Stimulated activated CD8-positive, alpha-beta memory T cell treated with anti-CD3 and anti-CD28 coated beads, Interleukin-15, amount 100 ng/mL, for 24 hours (primary cell): ENCODE measurements around the gene CAMK1D.

ENCODE experiments used
- DNase-seq: peaks from one replicate; pipeline ENCODE4 v3.0.0-alpha.2; 2020; ENCODE audit warnings: low read depth

Gene CAMK1D

DNA sequence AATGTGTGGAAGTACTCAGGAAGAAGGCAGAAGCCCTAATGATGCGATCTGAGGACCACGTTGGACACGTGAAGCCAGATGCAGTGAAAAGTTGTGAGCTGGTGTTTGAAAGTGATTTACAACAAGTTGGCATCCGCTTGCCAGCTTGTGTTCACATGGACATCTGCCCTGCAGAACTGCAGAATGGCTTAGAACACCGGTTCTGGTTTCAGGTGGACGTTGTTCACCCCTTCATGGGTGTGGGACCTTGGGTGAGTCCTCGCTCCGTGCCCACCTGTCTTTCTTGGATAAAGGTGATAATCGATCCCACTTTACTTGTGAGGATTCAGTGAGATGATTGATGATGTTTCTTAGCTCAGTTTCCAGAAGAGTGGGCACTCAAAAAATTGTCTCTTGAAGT, 53.8 kb downstream of the CAMK1D start:
- no peak for DNase-seq

DNA sequence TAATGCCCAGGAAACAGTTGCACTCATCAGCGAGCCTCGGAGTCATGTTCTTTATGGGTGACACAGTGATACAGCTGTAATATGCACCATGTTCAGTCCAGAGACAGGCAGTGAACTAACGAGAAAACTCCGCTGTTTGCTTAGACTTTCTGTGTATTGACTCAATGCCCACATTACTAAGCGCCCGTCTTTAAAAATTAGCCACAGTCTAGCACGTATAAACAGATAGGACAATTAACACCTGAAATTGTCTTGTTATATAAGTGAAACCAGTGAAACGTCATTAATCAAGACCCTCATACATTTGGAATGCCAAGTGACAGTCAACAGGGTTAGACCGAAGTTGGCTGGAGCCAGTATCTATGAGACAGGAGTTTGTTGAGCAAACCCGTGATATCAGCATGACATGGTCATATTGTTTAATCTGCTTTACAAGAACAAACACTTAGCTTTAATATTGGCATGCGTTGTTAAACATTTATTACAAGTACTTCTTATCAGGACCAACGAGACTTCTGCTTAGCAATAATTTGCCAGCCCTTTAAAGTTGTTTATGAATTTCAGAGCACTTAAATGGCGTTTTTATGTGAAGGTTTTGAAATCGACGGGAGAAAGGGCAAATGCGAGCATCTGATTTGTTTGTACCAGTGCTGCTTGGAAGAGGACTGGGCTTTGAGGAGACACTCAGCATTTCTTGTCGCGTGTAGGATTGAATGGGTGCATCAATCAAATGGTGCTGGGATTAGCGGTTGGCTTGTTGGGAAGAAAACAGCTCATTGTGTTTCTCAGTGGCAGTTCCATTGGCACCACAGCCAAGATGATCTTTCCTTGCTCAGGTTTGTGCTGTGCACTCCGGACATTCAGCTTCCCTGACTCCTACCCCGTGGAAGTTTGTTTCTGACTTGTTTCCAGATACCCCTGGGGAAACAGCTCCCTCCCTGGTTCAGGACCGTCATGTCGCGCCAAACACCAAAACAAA, 56.3 kb downstream of the CAMK1D start:
- DNase-seq = no peak

DNA sequence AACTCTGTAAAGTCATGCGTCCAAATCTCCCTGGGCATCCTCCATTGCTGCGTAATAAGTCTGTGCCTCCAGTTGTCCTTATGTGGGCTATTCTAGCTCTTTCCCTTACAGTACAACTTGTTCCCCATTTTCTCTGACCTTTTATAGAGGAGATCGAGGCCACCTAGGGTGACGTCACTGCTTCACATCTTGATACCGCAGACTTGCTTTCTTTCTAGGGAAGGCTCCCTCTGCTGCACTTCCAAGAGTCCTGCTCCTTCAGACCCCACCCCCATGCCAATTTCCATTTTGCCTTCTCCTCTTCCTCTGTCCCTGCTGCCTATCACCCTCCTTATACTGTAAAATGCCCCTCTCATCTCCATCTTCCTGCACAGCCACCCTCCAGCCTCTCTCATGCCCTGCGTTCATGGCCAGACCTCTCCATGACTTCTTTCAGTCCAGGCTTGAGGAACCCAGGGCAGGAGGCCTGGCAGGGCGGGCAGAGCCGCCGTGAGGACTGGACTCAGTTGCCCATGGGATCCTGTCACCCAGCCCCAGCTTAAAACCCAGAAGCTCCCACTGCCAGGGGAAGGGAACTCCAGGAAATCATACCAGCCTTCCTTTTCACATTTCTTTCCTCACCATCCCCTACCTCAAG, 57.5 kb downstream of the CAMK1D start:
- DNase-seq = no peak

DNA sequence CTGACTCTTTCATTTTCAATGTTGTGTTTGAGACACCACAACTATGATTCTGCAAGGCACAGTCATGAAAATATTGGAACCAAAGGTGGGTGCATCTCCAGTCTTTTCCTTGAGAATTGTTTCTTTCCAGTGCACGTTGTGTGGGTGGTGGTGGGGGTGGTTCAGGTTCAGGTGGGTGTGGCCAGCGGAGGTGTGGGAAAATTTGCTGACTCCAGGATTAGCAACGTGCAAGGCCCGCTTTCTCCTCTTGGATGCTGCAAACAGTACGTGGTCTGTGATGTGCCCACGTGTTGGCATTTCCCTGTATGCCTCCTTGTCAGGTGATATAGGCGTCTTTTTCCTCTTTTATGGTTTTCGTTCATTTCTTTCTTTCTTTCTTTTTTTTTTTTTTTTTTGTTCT, 59.1 kb downstream of the CAMK1D start:
- no peak for DNase-seq

DNA sequence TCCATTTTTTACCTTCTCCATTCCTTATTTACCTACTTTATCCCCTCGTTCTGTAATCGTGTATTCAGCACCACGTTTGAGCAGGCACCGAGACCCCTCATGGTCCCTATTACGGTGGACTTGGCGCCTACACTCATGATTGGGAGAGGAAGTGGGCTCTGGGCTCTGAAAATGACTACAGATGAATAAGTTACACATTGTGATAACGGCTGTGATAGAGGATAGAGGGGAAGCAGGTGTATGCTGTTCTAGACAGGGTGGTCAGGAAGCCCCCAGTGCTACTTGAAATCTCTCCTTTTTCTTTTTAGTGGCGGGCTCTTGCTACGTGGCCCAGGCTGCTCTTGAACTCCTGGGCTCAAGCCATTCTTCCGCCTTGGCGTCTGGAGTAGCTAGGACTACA, 59.8 kb downstream of the CAMK1D start:
- no peak for DNase-seq

DNA sequence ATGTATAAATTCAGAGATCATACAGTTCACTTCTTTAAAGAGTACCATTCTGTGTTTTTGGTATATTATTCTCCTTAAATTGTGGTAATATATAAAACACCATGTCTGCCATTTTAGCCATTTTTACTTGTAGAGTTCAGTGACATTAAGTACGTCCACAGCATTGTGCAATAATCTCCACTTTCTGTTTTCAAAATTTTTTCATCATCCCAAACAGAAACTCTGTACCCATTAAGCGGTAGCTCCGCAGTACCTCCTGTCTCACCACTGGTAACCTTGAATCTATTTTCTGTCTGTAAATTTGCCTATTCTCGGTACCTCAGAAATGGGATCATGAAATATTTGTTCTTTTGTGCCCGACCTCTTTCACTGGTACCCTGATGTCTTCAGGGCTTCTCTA, 60.3 kb downstream of the CAMK1D start:
- no peak for DNase-seq

DNA sequence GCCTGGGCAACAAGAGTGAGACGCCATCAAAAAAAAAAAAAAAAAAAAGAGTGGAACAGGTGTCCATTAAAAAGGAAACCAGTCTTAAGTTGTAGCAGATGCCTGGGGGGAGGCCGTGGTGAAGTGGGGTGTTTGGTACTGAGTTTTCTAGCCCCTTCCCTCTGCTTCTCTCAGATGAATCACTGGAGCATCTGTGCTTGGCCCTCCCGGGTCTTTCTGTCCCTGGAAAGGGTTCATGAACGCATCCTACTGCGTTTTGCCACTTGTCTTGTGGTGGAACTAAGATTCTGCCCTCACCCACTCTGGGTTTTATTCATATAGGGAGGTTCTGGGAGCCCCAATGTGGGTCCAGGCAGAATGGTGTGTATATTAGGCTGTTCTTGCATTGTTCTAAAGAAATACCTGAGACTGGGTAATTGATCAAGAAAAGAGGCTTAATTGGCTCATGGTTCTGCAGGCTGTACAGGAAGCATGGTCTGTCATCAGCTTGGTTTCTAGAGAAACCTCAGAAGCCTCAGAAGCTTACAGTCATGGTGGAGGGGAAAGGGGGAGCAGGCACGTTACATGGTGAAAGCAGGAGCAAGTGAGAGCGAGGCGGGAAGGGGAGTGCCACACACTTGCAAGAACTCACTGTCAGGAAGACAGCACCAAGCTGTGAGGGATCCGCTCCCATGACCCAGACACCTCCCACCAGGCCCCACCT, 63.5 kb downstream of the CAMK1D start:
- no peak for DNase-seq

DNA sequence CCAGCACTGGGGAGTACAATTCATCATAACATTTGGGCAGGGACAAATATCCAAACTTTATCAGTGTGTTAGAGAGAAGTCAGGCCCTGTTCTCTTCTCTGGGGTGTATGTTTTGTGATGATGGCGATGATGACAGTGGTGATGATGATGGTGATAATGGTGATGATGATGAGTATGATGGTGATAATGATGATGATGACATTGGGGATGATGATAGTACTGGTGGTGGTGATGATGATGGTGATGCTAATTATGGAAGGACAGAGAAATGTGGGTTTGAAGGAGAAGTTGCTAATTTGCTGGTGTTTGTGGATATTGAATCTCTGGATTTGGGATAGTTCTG, 64.0 kb downstream of the CAMK1D start:
- DNase-seq = no peak

DNA sequence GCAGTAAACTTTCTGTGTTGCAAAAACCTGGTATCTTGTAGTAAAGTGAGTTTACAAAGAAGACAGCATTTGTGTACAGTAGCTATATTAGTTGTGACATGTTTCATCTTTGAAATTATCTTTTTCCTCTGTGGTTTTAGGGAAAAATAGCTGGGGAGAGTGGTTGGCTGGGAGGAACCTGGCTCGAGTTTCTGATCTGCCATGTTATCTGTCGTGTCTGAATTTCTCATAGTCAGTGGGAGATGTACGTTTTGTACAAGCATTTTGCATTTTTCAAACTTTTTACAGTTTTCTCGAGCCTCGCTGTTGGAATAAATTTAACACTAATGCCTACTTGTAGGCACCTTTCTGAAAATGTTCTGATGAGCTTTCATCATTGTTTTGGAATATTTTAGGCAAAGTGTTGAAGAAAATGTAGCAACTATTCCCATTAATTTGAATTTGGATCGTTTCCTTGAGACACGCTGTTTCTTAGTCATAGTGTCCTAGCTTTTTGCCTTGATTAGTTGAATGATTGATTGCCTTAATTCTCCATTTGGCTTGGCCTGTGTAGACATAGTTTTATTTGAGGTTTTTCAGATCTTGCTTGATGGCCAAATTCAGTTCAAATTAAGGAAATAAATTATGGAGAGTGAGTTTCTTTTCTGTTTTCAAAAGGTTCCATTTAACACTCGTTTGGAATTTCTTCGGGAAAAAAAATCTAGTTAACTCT, 65.1 kb downstream of the CAMK1D start:
- DNase-seq = no peak

DNA sequence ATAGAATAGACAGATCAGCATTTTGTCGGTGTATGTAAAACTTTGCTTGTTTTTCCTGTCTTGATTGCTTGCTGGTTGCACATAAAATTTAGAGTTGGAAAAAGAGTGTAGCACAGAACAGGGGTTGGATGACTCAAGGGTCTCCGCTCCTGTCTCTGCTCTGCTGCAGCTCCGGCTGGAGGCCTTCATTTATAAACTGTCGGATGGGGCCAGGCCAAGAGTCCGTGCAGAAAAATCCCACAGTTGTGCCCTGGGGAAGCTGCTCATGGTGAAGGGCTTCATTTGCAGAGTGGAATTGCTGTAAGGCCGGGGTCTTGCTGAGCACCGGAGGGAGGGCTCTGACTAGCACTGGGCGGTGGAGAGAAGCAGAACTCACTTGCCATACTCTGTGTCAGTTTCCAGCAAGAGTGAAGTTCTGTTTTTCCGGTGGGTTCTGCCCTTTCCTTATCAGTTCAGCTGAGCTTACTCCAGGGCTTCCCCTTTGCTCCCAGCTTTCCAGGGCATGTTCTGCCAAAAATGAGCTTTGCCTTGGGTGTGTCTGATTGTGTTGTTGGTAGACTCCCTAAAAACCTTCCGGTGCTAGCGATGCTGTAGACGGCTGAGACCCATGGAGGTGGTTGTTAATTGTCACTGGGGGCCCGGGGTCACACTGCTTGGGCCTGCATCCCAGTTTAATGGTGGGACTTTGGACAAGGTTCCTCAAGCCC, 67.2 kb downstream of the CAMK1D start:
- DNase-seq = no peak

DNA sequence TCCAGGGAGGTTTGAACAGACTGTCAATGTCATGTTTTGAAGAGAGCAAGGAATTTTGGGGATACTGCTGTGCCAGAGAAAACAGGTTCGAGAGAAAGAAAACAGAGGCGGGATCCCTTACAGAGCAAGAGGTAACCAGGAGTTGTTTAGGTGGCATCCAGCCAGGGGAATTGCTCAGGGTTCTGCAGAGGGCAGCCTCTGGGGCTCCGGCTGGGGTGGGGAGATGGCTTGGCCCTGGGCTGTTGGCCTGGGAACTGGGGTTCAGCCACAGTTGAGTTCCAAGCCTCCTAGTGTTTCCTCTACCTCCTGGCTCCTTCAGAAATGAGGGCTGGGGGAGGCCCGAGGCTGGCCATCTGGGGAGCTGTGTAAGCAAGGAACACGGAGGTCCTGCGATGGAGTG, 68.0 kb downstream of the CAMK1D start:
- no peak for DNase-seq

DNA sequence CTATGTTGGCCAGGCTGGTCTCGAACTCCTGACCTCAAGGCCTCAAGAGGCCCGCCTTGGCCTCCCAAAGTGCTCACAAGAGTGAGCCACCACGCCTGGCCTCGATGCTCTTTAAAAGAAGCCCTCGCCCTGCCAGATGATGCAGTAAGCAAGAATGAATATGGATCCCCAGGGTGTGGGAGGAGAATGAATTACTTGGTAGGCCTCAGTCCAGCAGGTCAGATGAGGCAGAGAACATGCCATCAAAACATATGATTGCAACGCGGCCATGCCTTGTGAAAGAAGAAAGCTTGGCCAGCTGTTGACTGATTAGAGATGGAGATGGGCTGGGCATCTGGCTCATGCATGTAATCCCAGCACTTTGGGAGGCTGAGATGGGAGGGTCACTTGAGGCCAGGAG, 68.7 kb downstream of the CAMK1D start:
- no peak for DNase-seq

DNA sequence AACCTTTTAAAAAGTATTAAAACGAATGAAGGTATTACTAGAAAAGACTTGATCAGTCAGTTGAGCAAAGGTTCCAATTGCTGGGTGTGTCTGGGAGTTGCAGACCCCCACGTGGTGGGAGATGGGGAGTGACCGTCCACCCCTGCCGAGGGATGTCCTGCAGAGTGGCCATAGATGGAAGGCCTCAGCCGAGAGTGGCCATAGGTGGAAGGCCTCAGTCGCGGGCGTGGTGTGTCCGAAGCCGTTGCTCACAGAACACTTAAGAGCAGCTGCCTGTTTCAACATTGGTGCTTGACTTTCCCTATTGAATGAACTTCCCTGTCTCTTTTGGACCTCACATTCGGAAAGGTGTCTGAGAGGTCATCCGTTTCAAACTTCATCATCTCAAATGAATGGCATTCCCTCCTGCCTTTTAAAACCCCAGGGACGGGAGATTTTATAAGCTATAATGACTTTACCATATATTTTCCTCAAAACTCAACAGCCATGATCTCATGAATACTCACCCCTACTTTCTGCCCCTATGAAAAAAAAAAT, 69.4 kb downstream of the CAMK1D start:
- no peak for DNase-seq

DNA sequence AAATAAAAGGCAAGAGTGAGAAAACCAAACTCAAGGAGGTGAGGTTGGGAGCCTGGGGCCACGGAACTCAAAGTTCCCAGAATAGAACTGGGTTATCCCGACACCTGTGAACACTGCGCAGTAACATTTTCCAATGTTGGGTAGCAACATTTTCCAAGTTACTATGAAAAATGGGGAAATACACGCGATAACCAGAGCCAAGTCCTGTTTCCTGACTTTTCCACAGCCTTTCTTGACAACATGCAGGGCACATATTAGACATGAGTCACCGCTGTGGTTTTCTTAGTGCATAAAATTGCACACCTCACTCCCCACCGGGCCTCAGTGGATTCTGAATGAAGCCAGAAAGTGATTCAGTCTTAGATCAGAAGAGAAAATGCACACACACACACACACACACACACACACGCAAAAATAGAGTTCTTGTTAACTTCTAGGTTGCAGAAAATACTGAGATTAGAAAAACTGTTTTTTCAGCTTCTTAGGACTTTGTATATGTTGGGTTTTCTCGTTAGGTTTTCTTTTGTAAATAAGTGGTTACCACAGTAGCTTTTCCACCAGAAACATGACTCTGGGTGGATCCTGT, 70.0 kb downstream of the CAMK1D start:
- peak; percentile 11 for DNase-seq

DNA sequence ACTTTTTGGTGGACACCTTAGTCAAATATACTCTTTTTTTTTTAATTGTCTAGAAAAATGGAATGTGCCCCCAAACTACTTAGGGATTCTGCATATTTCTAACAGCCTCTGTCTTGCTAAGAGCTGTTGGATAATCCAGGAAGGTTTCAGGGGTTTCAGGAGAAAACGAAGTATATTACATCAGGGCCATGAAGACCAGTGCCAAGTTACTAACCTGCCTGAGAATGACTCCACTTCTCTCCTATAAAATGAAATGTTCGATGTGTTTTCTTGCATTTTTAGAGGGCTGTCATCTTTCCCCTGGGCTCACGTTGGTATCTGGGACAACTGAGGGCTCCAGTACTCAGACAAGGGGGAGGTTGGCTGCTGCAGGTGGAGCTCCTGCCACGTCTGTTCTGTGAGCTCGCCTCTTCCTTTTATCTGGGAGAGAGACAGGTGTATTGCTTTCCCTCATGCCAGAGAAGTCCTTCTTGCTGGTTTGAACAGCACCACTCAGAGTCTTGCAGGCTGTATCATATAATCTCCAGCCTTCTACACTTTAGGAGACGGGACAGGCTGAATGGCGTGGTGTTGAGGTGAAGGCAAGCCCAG, 71.3 kb downstream of the CAMK1D start:
- DNase-seq = no peak

DNA sequence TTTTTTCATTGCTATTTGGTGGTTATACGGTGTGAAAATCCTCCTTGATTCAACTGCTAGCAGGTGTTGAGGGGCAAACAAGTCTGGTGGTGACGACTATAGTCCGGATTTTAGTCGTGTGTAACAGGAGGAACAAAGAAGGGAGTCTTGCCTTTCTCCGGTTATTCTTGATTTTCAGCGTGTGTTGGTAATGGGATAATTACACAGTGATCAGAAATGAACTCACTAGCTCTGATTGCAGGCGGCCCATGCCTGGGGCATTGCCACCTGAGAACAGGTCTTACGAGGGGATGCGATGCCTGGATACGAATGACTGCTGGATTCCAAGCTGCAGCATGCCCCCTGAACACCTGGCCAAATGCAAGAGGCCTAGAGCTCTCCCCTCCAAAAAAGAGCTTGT, 72.8 kb downstream of the CAMK1D start:
- no peak for DNase-seq

DNA sequence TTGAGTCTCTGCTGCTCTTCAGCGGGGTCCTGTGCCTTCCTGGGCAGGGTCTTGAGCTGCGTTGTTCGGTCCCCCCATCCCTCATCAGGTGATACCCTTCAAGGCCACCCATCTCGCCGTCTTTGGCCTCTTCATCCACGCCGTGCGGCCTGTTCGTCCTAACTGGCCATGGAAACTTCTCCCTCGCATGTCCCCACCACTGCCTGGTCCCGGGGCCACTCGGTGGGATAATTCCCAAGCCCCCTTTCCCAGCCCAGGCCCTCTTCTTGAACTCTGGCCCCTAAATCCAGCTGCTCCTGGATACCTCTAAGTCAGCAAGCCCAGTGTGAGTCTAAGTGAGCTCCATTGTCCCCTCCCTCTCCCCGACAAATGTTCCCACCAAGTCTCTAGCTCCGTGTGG, 74.5 kb downstream of the CAMK1D start:
- DNase-seq = no peak

DNA sequence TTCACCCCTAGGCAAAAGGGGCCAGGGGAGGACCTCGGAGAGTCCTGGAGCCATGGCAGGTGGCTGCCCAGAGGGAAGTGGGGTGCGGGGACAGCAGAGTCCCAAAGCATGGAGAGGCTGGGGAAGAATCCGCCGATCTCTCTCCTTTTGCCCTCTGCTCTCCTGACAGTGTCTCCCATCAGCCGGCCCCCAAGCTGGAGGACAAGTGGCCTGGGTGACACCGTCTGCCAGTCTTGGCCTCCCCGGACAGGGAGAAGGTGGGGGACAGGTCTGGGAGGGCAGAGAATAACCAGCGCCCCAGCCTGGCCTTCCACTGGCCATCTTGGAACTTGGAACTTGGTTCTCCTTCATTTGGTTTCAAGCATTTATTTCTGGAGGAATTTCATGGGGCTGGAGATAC, 77.9 kb downstream of the CAMK1D start:
- no peak for DNase-seq

DNA sequence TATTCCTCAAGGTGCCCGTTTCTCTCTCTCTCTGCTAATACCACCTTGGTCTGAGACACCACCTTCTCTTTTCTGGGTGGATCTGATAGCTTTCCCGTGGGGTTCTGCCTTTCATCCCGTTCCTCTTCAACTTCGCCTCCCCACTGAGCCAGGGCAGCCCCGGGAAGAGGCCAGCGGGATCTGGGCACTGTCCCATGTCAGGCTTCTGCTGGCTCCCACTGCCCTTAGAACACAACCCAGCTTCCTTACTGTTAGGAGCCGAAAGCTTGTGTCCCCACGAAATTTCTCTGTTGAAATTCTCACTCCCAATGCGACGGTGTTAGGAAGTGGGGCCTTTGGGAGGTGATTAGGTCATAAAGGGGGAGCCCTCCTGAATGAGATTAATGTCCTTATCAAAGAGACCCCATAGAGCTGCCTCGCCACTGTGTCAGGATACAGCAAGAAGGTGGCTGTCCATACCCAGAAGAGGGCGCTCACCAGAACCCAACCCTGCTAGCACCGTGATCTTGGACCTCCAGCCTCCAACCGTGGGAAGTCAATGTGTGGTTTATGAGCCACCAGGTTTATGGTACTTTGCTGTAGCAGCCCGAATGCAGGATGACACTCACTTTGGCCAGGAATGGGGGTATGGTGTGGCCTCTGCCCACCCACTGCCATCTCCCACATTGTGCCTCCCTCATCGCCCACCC, 79.2 kb downstream of the CAMK1D start:
- no peak for DNase-seq

DNA sequence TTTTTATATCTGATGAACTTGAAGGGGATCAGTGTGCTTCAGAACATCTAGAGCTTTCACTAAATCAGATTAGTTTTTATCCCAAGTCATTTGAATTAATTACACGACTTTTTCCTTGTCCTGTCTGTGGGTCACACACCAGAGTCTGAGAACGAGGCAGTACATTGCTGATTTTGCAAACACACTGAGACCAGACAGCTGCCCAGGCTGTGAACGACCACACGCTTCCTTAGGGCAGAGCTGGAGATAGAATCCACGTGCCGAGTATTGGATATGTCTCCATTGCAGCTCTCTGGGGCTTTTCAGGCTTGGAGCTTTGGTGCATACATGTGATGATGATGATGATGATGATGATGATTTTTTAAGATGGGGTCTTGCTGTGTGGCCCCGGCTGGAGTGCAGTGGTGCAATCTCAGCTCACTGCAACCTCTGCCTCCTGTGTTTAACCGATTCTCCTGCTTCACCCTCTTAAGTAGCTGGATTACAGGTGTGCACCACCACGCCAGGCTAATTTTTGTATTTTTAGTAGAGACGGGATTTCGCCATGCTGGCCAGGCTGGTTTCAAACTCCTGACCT, 81.1 kb downstream of the CAMK1D start:
- no peak for DNase-seq
